Peyer's patch (tissue), 4 donors: ENCODE measurements around the gene PAX4. TPM values are rescaled to one million over a fixed set of nuclear protein-coding genes. Genes with fewer than 3 reads are reported as not detected.
A peak's percentile ranks its signal among the peaks of the same experiment; 100 is the strongest.

Experiments used
- DNase-seq, 3 donors: peaks; one replicate each; pipeline ENCODE4 v3.0.0-alpha.2; 2017 to 2019
- H3K27ac ChIP-seq, 4 donors: fragments of 200-600 bp; sonication (generic); one replicate each; pipeline ENCODE4 v1.5.1; 2016 to 2019
- H3K27me3 ChIP-seq, 2 donors: fragments of 200-600 bp; sonication (generic); one replicate each; pipeline ENCODE4 v1.5.1; 2019
- H3K36me3 ChIP-seq, 3 donors: fragments of 200-600 bp; sonication (generic); one replicate each; pipeline ENCODE4 v1.5.1; 2016 to 2019
- H3K4me1 ChIP-seq, 4 donors: fragments of 200-600 bp; sonication (generic); one replicate each; pipeline ENCODE4 v1.5.1; 2016 to 2019
- H3K4me3 ChIP-seq, 4 donors: fragments of 200-600 bp; sonication (generic); 1 replicate in 3 of 4; 2 replicates in 1 of 4; pipeline ENCODE4 v1.5.1; 2016 to 2019; ENCODE audit warnings: mild to moderate bottlenecking in 1 of 4
- H3K9me3 ChIP-seq, 4 donors: fragments of 200-600 bp; sonication (generic); one replicate each; pipeline ENCODE4 v1.5.1; 2016 to 2019; ENCODE audit warnings: mild to moderate bottlenecking in 1 of 4
- CTCF ChIP-seq, 6 experiments: fragments of 450-650 bp in 4 of 6; fragments of 200-600 bp in 2 of 6; sonication (generic) in 1 of 6; IDR thresholded peaks; one replicate each; pipeline ENCODE4 v1.5.1; 2017 to 2019; ENCODE audit warnings: antibody characterized with exemption in 6 of 6, mild to moderate bottlenecking in 3 of 6, moderate library complexity in 1 of 6
- POLR2A ChIP-seq, 2 donors: fragments of 450-650 bp; IDR thresholded peaks; one replicate each; pipeline ENCODE4 v1.5.1; 2017; ENCODE audit warnings: antibody characterized with exemption in 2 of 2, mild to moderate bottlenecking in 2 of 2, moderate library complexity in 2 of 2
- total RNA-seq, 4 donors: library from RNA; depleted of rRNA; stranded (reverse); fragments of >200 nt; gene quantifications; one replicate each; pipeline ENCODE4 v1.1.0, GENCODE V29; 2016

Gene PAX4
- total RNA-seq, 4 donors from 2014 or later: 0.53 to 1.3 TPM; not detected in 2

GRCh38 chr7:127588697-127589482 is 29.1 kb downstream of the PAX4 start:
- Histone ChIP-seq H3K27ac (peak overlapping the region; percentile 89 to 93 (median 92)), H3K4me3 (peak overlapping the region; percentile 88 to 98 (median 94)), H3K36me3 (peaks cover 0 to 21% (median 0%) of the 10 kb centered on the region in 3 donors), H3K4me1 (peaks cover 0 to 24% (median 17%) of the 10 kb centered on the region in 4 donors), H3K9me3 (no peaks in the 10 kb centered on the region), H3K27me3 (no peaks in the 10 kb centered on the region)
- peak in 2 of 3 donors; percentile 72 to 78 for DNase-seq
- TF ChIP-seq POLR2A (IDR thresholded peaks at IDR 0.05) (no peak), CTCF (IDR thresholded peaks at IDR 0.05) (peak in 2 of 6 experiments; percentile 13 to 33)

- Histone ChIP-seq H3K36me3 (peaks cover 0 to 21% (median 0%) of the 10 kb centered on the region in 3 donors), H3K27me3 (no peaks in the 10 kb centered on the region), H3K4me3 (peak within 1 kb of the TSS; percentile 88 to 98 (median 94)), H3K4me1 (peaks cover 0 to 32% (median 23%) of the 10 kb centered on the region in 4 donors), H3K27ac (peak within 1 kb of the TSS; percentile 89 to 93 (median 92)), H3K9me3 (no peaks in the 10 kb centered on the region)
- peak; percentile 81 to 95 (median 94) for DNase-seq
- peak; percentile 49 to 66 for TF ChIP-seq POLR2A (IDR thresholded peaks at IDR 0.05)
- peak in 1 of 6 experiments; percentile 4 for TF ChIP-seq CTCF (IDR thresholded peaks at IDR 0.05)
These were observed 29.8 kb downstream of the PAX4 start, which contains the start of gene ARF5 for GRCh38 chr7:127588019-127588696. ARF5 (plus strand) TSS chr7:127588411; CDS start chr7:127588499, 88 bp downstream.

- Histone ChIP-seq H3K4me1 (peaks cover 0 to 37% (median 23%) of the 10 kb centered on the region in 4 donors), H3K4me3 (peak overlapping the region; percentile 88 to 98 (median 94)), H3K27me3 (no peaks in the 10 kb centered on the region), H3K9me3 (no peaks in the 10 kb centered on the region), H3K27ac (peak overlapping the region; percentile 89 to 93 (median 92)), H3K36me3 (peaks cover 0 to 25% (median 0%) of the 10 kb centered on the region in 3 donors)
- DNase-seq: no peak
- no peak for TF ChIP-seq CTCF (IDR thresholded peaks at IDR 0.05)
- no peak for TF ChIP-seq POLR2A (IDR thresholded peaks at IDR 0.05)
These were observed 30.3 kb downstream of the PAX4 start for GRCh38 chr7:127587663-127588018.

- no peak overlapping the region for H3K27ac ChIP-seq
- peaks cover 0 to 49% (median 25%) of the 10 kb centered on the region in 4 donors for H3K4me1 ChIP-seq
These were observed 31.6 kb downstream of the PAX4 start for GRCh38 chr7:127586346-127586745.

More at GRCh38 chr7:127586346-127586745, 31.6 kb downstream of the PAX4 start:
- Histone ChIP-seq H3K4me3 (no peak overlapping the region), H3K9me3 (no peaks in the 10 kb centered on the region), H3K27me3 (no peaks in the 10 kb centered on the region), H3K36me3 (peaks cover 0 to 28% (median 0%) of the 10 kb centered on the region in 3 donors)
- DNase-seq: no peak
- TF ChIP-seq POLR2A (IDR thresholded peaks at IDR 0.05) (no peak), CTCF (IDR thresholded peaks at IDR 0.05) (no peak)
